Measurements from ENCODE around the gene SHISA4.

DNA sequence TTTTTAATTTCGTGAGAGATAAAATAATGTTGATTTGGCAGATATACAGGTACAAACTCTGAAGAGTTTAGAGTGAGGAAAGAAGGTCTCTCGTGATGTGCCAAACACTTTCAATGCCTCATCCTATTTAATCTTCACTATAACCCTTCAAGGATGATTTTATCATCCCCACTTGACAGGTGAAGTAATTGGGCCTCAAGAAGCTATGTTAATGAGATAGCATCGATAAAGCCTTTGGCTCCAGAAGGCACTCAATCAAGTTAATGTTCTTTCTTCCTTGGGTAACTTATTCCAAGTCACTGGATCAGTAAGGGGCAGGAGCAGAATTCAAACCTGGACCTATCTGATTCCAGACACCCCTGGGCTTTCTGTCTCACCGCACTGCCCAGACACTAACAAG lies 50.5 kb downstream of the SHISA4 start:
- TF ChIP-seq, protein P1, sequence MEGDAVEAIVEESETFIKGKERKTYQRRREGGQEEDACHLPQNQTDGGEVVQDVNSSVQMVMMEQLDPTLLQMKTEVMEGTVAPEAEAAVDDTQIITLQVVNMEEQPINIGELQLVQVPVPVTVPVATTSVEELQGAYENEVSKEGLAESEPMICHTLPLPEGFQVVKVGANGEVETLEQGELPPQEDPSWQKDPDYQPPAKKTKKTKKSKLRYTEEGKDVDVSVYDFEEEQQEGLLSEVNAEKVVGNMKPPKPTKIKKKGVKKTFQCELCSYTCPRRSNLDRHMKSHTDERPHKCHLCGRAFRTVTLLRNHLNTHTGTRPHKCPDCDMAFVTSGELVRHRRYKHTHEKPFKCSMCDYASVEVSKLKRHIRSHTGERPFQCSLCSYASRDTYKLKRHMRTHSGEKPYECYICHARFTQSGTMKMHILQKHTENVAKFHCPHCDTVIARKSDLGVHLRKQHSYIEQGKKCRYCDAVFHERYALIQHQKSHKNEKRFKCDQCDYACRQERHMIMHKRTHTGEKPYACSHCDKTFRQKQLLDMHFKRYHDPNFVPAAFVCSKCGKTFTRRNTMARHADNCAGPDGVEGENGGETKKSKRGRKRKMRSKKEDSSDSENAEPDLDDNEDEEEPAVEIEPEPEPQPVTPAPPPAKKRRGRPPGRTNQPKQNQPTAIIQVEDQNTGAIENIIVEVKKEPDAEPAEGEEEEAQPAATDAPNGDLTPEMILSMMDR (IDR thresholded peaks at IDR 0.05; ENCODE audit: control extremely low read depth in 1 of 3, insufficient read depth in 1 of 3, low read depth in 1 of 3, low read length in 3 of 3): no peak
- TF ChIP-seq TBP (IDR thresholded peaks at IDR 0.05; ENCODE audit: low read depth, low read length) (no peak), SIN3A (conservative IDR thresholded peaks at IDR 0.05 in 1 of 2, IDR thresholded peaks at IDR 0.05 in 1 of 2; ENCODE audit: low read depth in 1 of 2, low read length in 2 of 2) (no peak), EGR1 (IDR thresholded peaks at IDR 0.05; ENCODE audit: borderline replicate concordance, low read depth, low read length) (no peak), RFX5 (IDR thresholded peaks at IDR 0.05; ENCODE audit: borderline replicate concordance, low read depth, low read length) (no peak)

Data from H1 (cell line).